Measurements from ENCODE around the gene SLC22A31.

DNA sequence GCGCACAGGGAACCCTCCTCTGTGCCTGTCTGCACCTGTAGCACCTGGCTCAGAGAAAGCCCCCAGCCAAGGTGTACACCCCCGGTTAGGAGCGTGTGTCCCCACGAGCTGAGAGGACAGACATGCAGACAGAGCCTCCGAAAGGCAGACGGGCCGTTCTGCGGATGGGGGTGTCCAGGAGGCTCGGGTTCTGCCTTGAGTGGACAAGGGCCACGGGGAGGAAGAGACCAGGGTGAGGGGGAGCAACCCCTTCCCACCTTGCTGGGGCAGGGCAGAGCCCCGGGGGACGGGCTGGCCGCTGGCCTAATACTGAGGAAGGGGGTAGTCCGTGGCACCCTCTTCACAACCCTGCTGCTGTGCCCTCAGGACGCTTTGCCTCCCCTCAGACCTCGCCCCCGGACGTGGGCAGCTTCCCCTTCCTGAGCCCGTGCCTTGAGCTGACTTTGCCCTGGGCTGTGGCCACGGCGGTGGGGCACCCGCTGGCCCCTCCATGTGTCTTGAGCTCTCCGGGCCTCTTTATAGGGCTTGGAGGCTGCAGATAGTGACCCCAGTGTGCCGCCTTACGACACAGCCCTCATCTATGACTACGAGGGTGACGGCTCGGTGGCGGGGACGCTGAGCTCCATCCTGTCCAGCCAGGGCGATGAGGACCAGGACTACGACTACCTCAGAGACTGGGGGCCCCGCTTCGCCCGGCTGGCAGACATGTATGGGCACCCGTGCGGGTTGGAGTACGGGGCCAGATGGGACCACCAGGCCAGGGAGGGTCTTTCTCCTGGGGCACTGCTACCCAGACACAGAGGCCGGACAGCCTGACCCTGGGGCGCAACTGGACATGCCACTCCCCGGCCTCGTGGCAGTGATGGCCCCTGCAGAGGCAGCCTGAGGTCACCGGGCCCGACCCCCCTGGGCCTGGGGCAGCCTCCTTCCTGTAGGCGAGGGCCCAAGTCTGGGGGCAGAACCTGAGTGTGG lies 5.7 kb downstream of the SLC22A31 start:
- TF ChIP-seq, protein P1, sequence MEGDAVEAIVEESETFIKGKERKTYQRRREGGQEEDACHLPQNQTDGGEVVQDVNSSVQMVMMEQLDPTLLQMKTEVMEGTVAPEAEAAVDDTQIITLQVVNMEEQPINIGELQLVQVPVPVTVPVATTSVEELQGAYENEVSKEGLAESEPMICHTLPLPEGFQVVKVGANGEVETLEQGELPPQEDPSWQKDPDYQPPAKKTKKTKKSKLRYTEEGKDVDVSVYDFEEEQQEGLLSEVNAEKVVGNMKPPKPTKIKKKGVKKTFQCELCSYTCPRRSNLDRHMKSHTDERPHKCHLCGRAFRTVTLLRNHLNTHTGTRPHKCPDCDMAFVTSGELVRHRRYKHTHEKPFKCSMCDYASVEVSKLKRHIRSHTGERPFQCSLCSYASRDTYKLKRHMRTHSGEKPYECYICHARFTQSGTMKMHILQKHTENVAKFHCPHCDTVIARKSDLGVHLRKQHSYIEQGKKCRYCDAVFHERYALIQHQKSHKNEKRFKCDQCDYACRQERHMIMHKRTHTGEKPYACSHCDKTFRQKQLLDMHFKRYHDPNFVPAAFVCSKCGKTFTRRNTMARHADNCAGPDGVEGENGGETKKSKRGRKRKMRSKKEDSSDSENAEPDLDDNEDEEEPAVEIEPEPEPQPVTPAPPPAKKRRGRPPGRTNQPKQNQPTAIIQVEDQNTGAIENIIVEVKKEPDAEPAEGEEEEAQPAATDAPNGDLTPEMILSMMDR (IDR thresholded peaks at IDR 0.05): no peak
- TF ChIP-seq POLR2A (IDR thresholded peaks at IDR 0.05): no peak
